Thyroid gland (tissue), 4 donors: Measurements from ENCODE around the gene PIEZO2. TPM values are rescaled to one million over a fixed set of nuclear protein-coding genes. Genes with fewer than 3 reads are reported as not detected.

Experiments
- DNase-seq, 2 donors: peaks; one replicate each; pipeline ENCODE4 v3.0.0-alpha.2; 2019
- H3K27ac ChIP-seq, 3 donors: fragments of 200-600 bp; sonication (generic); 1 replicate in 2 of 3; 2 replicates in 1 of 3; pipeline ENCODE4 v1.5.1; 2016 to 2019; ENCODE audit warnings: mild to moderate bottlenecking in 1 of 3, moderate library complexity in 1 of 3
- H3K27me3 ChIP-seq: fragments of 200-600 bp; sonication (generic); one replicate; pipeline ENCODE4 v1.5.1; 2019
- H3K36me3 ChIP-seq, 2 donors: fragments of 200-600 bp; sonication (generic); one replicate each; pipeline ENCODE4 v1.5.1; 2016 to 2019
- H3K4me1 ChIP-seq, 2 donors: fragments of 200-600 bp; sonication (generic); one replicate each; pipeline ENCODE4 v1.5.1; 2017 to 2019
- H3K4me3 ChIP-seq, 3 donors: fragments of 200-600 bp; sonication (generic); replicated peaks in 1 of 3; 1 replicate in 2 of 3; 2 replicates in 1 of 3; pipeline ENCODE4 v1.5.1; 2016; ENCODE audit warnings: mild to moderate bottlenecking in 1 of 3
- H3K9me3 ChIP-seq: fragments of 200-600 bp; sonication (generic); one replicate; pipeline ENCODE4 v1.5.1; 2017
- POLR2A ChIP-seq, 2 donors: fragments of 450-650 bp; IDR thresholded peaks; one replicate each; pipeline ENCODE4 v1.6.1; 2017; ENCODE audit warnings: antibody characterized with exemption in 2 of 2, mild to moderate bottlenecking in 2 of 2, moderate library complexity in 1 of 2
- WGBS, 2 donors: methylation state at CpG; one replicate each; pipeline ENCODE4 v1.1.5; 2017; 5-methylcytosine and 5-hydroxymethylcytosine counted together
- intact Hi-C: fragments of 100-400 bp; cut with DNase I; formaldehyde crosslinking; loops from one replicate; pipeline ENCODE4 v1.15.1; 2023
- total RNA-seq, 4 donors: library from RNA; depleted of rRNA; stranded (reverse); fragments of >200 nt; gene quantifications; one replicate each; pipeline ENCODE4 v1.2.3, GENCODE V29; 2016
- TF ChIP-seq, protein P1 (sequence below), 6 experiments: fragments of 200-600 bp in 3 of 6; fragments of 450-650 bp in 3 of 6; sonication (generic) in 3 of 6; IDR thresholded peaks; one replicate each; pipeline ENCODE4 v1.5.1; 2016 to 2019; ENCODE audit warnings: antibody characterized with exemption in 6 of 6, mild to moderate bottlenecking in 2 of 6, inconsistent platforms in 1 of 6, moderate library complexity in 1 of 6

The PIEZO2 gene
- total RNA-seq, 4 donors from 2014 or later = 5.0 to 13.8 (median 6.1) TPM

DNA sequence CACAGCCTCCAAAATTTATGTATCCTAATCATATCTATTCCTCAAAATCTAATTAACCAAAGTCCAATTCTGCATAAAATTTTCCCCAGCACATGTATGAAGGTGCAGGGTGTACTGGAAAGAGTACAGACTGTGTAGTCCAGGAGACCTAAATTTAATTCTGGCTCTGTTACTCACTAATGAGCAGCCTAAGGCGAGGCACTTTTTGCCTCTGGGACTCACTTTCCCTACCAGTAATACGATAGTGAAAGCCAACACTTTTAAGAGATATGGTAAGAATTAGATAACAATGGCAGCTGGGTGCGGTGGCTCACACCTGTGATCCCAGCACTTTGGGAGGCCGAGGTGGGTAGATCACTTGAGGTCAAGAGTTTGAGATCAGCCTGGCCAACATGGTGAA lies 177.7 kb downstream of the PIEZO2 start:
- H3K4me1 ChIP-seq = no peaks in the 10 kb centered on the region
- intact Hi-C loops = no loop called here
- no peak for DNase-seq
- H3K27ac ChIP-seq = no peak overlapping the region
- no peaks in the 10 kb centered on the region for H3K36me3 ChIP-seq
- 90 to 98% methylated on average over 4 of the region's 4 CpGs for WGBS, 2 donors
- no peaks in the 10 kb centered on the region for H3K9me3 ChIP-seq
- TF ChIP-seq, protein P1, sequence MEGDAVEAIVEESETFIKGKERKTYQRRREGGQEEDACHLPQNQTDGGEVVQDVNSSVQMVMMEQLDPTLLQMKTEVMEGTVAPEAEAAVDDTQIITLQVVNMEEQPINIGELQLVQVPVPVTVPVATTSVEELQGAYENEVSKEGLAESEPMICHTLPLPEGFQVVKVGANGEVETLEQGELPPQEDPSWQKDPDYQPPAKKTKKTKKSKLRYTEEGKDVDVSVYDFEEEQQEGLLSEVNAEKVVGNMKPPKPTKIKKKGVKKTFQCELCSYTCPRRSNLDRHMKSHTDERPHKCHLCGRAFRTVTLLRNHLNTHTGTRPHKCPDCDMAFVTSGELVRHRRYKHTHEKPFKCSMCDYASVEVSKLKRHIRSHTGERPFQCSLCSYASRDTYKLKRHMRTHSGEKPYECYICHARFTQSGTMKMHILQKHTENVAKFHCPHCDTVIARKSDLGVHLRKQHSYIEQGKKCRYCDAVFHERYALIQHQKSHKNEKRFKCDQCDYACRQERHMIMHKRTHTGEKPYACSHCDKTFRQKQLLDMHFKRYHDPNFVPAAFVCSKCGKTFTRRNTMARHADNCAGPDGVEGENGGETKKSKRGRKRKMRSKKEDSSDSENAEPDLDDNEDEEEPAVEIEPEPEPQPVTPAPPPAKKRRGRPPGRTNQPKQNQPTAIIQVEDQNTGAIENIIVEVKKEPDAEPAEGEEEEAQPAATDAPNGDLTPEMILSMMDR (IDR thresholded peaks at IDR 0.05) = no peak
- TF ChIP-seq POLR2A (IDR thresholded peaks at IDR 0.05) = no peak
- H3K27me3 ChIP-seq = no peaks in the 10 kb centered on the region
- H3K4me3 ChIP-seq = no peak overlapping the region

DNA sequence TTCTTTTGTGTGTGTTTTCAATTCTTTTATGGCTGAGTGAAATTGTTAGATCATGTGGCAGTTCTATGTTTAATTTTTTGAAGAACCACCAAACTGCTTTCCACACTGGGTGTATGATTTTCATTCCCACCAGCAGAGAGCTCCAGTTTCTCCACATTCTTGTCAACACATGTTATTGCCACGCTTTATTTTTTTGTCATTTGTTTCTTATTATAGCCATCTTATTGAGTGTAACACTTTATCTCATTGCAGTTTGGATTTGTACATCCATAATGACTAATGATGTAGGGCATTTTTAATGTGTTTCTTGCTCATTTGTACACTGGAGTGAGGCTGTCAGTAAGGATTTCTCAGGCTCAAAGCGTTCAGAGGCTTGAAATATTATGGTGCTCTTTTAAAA lies 184.2 kb downstream of the PIEZO2 start:
- WGBS, 2 donors = 67 to 71% methylated on average over 2 of the region's 2 CpGs
- DNase-seq = no peak
- H3K4me3 ChIP-seq = no peak overlapping the region
- intact Hi-C loops = no loop called here
- H3K27ac ChIP-seq = no peak overlapping the region
- H3K36me3 ChIP-seq = no peaks in the 10 kb centered on the region
- H3K9me3 ChIP-seq = no peaks in the 10 kb centered on the region
- TF ChIP-seq, protein P1 (IDR thresholded peaks at IDR 0.05) = no peak
- no peak for TF ChIP-seq POLR2A (IDR thresholded peaks at IDR 0.05)
- H3K4me1 ChIP-seq = no peaks in the 10 kb centered on the region
- H3K27me3 ChIP-seq = no peaks in the 10 kb centered on the region

DNA sequence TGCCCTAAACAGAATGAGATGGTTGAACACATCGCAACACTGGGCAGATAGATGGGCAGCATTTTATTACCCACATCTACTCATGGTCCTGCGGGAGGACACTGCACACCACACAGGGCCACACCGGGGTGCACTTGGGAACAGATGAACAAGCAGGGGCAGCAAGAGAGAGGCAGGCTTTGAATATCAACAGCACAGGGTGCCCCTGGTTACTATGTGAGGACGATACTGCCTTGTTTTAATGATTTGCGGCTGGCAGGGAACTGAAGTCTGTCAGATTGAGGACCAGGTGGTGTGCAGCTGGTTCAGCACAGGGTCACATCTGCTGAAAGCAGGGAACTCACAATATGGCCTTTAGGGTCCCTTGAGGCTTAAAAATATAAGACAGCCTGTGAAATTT lies 195.7 kb downstream of the PIEZO2 start:
- Histone ChIP-seq H3K27ac (no peak overlapping the region), H3K4me1 (peaks cover 0 to 3% of the 10 kb centered on the region in 2 donors), H3K27me3 (no peaks in the 10 kb centered on the region), H3K36me3 (no peaks in the 10 kb centered on the region), H3K9me3 (no peaks in the 10 kb centered on the region), H3K4me3 (no peak overlapping the region)
- TF ChIP-seq, protein P1 (IDR thresholded peaks at IDR 0.05) = no peak
- no peak for TF ChIP-seq POLR2A (IDR thresholded peaks at IDR 0.05)
- WGBS, 2 donors = 97 to 98% methylated on average over 5 of the region's 5 CpGs
- no peak for DNase-seq
- intact Hi-C loops = no loop called here

DNA sequence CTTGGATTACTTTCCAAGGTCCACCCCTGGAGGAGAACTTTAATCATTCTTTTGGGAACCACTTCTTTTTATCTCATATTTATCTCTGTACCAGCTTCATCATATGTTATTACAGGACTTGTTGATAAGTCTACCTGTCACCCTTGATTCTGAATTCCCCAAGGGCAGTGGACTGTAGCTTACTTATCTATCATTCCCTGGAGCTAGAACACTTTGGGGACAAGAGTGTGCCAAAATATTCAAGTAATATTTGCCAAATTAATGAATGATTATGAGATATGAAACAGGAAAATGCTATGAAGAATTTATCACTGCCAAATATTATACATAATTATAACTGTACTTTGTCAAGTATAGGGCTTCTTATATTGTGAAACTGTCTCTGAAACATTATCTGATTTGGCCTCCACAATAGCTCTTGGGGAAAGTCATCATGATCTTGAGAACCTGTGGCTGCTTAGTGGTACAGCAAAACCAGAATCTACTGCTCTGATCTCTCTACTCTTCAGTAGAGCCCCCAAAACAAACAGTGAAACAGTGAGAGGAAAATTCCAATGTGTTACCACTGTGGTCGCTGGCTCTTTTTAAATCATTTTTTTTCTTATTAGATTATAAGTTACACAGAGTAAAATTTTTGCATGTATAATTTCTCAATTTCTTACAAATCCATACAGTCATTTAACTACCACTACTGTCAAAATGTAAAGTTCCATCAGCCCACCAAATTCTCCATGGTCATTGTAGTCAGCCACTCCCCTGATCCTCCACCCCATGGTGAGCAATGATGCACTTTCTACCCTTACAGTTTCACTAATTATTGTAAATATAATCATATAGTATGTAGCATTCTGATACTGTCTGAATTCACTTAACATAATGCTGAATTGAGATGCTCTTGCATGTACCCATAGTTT lies 197.5 kb downstream of the PIEZO2 start:
- Histone ChIP-seq H3K36me3 (no peaks in the 10 kb centered on the region), H3K9me3 (no peaks in the 10 kb centered on the region), H3K27ac (no peak overlapping the region), H3K27me3 (no peaks in the 10 kb centered on the region), H3K4me1 (peaks cover 0 to 3% of the 10 kb centered on the region in 2 donors), H3K4me3 (no peak overlapping the region)
- no peak for TF ChIP-seq POLR2A (IDR thresholded peaks at IDR 0.05)
- TF ChIP-seq, protein P1 (IDR thresholded peaks at IDR 0.05) = no peak
- intact Hi-C loops = no loop called here
- no peak for DNase-seq
- 26 to 46% methylated on average over 1 of the region's 1 CpG for WGBS, 2 donors

DNA sequence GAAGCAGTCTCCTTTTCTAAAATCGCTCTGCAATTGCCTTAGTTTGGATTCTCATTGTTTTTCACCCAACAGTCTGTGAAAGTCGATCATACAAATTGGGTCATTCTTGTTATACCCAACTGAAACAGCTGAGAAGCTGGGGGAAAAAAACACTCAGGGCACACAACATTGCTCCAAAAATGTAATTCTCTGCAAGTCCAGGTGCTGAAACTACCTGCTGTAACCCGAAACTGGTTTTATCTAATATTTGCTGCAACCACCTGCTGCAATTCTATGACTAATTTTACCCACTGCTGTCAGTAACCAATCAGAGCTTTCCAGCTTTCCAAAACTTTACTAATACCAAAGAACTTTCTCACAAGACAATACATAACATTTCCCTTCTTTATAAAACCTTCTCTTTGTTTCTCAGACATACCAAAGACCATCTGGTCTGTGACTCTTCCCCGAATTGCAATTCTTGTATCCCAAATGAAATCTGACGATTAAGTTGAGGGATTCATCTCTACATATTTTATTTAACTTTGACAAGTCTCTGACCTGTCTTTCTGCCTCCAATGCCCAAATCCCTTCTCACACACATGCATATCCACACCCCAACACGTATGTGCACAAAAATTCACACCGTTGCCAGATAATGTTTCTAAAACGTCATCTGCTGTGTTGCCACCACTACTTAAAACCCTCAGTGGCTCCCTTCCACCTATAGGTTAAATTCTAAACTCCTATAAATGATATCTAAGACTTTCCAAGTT lies 198.3 kb downstream of the PIEZO2 start:
- Histone ChIP-seq H3K9me3 (no peaks in the 10 kb centered on the region), H3K4me3 (no peak overlapping the region), H3K27ac (no peak overlapping the region), H3K36me3 (no peaks in the 10 kb centered on the region), H3K4me1 (peaks cover 0 to 3% of the 10 kb centered on the region in 2 donors), H3K27me3 (no peaks in the 10 kb centered on the region)
- intact Hi-C loops = no loop called here
- no peak for TF ChIP-seq POLR2A (IDR thresholded peaks at IDR 0.05)
- TF ChIP-seq, protein P1 (IDR thresholded peaks at IDR 0.05) = no peak
- DNase-seq = no peak
- whole genome bisulfite sequencing, 2 donors = 81 to 83% methylated on average over 8 of the region's 8 CpGs
